Measurements from ENCODE around the gene VWC2.

DNA sequence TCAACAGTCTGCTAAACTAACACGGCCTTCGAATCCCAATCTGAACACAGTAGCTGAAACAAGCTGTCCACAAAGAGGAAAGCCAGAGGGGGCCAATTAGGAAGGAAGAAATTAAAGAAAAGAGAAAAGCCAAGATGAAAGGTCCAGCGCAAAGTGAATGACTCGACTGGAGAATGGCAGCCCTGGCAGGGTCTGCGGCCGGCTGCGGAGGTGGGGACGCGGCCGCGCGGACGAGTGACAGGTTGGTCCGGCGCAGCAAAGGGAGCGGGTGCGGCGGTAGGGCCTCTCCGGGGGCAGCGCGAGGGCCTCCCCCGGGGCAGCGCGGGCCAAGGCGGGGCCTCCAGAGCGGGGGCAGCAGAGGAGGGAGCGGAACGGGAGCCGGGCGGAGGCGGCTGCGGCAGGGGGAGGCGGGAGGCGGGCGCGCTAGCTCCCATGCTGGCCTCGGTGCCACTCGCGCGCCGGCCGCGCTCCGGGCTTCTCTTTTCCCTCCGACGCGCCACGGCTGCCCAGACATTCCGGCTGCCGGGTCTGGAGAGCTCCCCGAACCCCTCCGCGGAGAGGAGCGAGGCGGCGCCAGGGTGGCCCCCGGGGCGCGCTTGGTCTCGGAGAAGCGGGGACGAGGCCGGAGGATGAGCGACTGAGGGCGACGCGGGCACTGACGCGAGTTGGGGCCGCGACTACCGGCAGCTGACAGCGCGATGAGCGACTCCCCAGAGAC is at the start of gene VWC2:
- no peak for TF ChIP-seq POLR2A (IDR thresholded peaks at IDR 0.05; ENCODE audit: insufficient read depth in 1 of 2, low read depth in 2 of 2, low read length in 2 of 2)
- TF ChIP-seq MLLT10 (CRISPR knock-in tag; IDR thresholded peaks at IDR 0.05) = no peak

Measured in HepG2 (cell line).